ENCODE measurements around the gene MEMO1. TPM values are rescaled to one million over a fixed set of nuclear protein-coding genes. Genes with fewer than 3 reads are reported as not detected.

MEMO1 gene
- total RNA-seq, 1 donor from 2014 or later, result 41.9 TPM

DNA sequence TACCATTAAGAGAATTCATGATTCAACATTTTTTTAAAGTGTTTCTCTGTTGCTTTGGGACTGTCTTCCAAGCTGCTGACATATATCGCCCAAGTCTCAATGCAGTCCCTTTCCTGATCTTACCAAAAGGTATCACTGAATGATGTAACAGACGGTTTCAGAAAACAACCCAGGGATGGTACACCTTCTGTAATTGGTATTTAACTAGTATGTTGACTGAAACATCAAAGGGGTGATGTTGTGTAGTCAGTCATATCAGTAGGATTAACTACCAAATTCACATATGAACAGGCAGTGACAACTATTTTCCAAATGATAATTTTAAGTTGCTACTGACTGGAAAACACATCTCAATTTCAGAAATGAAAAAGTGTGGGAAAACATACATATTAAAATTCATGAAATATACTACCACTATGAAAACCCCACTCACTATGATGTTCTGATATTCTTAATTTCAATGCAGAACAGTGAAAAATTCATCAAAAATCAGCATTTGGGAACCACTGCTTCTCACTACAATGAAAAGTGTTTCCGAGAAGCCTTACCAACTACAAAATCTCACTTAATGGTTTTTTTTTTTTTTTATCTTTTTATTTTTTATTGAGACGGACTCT is 59.8 kb downstream of the MEMO1 start:
- H3K9me3 ChIP-seq (replicated peaks), result no peaks in the 10 kb centered on the region
- DNase-seq, result no peak
- TF ChIP-seq, protein P1, sequence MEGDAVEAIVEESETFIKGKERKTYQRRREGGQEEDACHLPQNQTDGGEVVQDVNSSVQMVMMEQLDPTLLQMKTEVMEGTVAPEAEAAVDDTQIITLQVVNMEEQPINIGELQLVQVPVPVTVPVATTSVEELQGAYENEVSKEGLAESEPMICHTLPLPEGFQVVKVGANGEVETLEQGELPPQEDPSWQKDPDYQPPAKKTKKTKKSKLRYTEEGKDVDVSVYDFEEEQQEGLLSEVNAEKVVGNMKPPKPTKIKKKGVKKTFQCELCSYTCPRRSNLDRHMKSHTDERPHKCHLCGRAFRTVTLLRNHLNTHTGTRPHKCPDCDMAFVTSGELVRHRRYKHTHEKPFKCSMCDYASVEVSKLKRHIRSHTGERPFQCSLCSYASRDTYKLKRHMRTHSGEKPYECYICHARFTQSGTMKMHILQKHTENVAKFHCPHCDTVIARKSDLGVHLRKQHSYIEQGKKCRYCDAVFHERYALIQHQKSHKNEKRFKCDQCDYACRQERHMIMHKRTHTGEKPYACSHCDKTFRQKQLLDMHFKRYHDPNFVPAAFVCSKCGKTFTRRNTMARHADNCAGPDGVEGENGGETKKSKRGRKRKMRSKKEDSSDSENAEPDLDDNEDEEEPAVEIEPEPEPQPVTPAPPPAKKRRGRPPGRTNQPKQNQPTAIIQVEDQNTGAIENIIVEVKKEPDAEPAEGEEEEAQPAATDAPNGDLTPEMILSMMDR (IDR thresholded peaks at IDR 0.05; ENCODE audit: borderline replicate concordance), result no peak

DNA sequence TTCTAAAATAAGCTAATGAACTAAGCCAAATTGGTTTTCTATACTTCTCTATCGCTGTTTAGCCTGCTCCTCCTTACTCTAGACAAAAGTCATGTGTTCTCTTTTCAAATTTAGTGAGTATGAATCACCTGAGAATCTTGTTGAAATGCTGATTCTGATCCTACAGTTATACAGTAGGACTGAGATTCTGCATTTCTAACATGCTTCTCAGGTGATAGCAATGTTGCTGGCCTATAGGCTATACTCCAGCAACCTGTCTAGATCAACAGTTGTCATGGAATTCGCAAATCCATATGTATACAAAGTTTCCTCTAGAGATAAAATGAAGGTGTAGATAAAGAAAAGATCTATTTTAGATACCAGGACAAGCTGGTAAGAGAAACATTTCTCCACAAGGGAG is 62.9 kb downstream of the MEMO1 start:
- no peak overlapping the region for H3K27ac ChIP-seq (replicated peaks)
- H3K4me3 ChIP-seq, result no peak overlapping the region
- no peaks in the 10 kb centered on the region for H3K27me3 ChIP-seq (ENCODE audit: low read depth)
- peaks cover 28% of the 10 kb centered on the region for H3K4me1 ChIP-seq
- H3K36me3 ChIP-seq, result peaks cover 3% of the 10 kb centered on the region
- TF ChIP-seq, protein P1 (IDR thresholded peaks at IDR 0.05; ENCODE audit: borderline replicate concordance), result no peak
- DNase-seq, result no peak
- H3K9me3 ChIP-seq (replicated peaks), result no peaks in the 10 kb centered on the region
- intact Hi-C loops (cut with micrococcal nuclease), result no loop called here

More for the DNA sequence above, 59.8 kb downstream of the MEMO1 start:
- Histone ChIP-seq H3K36me3 (no peaks in the 10 kb centered on the region), H3K4me3 (no peak overlapping the region), H3K27me3 (ENCODE audit: low read depth) (no peaks in the 10 kb centered on the region), H3K4me1 (peaks cover 14% of the 10 kb centered on the region), H3K27ac (replicated peaks) (no peak overlapping the region)
- intact Hi-C loops (cut with micrococcal nuclease), result no loop called here

DNA sequence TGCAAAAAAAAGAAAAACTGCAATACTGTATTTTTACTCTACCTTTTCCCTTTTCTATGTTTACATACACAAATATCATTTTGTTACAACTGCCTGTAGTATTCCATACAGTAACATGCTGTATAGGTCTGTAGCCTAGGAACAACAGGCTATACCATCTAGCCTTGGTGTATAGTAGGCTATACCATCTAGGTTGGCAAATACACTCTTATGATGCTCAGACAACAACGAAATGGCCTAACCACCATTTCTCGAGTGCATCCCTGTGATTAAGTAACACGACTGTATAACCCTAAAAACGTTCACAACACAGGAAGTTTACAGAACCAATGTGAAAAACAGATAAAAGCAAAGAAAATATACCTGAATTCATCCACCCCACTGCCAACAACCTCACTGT is 64.0 kb downstream of the MEMO1 start:
- Histone ChIP-seq H3K27ac (replicated peaks) (no peak overlapping the region), H3K36me3 (peaks cover 9% of the 10 kb centered on the region), H3K4me1 (peaks cover 29% of the 10 kb centered on the region), H3K9me3 (replicated peaks) (no peaks in the 10 kb centered on the region), H3K4me3 (no peak overlapping the region), H3K27me3 (ENCODE audit: low read depth) (no peaks in the 10 kb centered on the region)
- TF ChIP-seq, protein P1 (IDR thresholded peaks at IDR 0.05; ENCODE audit: borderline replicate concordance), result no peak
- DNase-seq, result no peak
- intact Hi-C loops (cut with micrococcal nuclease), result no loop called here

DNA sequence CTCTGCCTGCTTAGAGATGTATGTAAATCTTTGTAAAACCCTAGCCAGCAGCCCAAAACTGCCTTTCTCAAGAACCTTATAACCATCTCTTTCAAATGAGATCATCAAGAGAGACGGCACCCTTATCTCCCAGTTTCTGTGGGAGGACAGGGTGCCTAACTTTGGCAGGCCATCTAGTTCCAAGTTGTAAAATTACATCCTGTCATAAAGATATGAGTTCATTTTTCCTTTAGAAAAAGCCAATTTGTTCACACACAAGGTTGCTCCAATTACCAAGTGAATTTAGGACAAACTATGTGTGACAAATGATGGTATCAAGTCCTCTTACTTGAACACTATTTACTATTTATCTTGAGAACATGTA is 65.3 kb downstream of the MEMO1 start:
- Histone ChIP-seq H3K4me3 (no peak overlapping the region), H3K36me3 (peaks cover 9% of the 10 kb centered on the region), H3K4me1 (peaks cover 29% of the 10 kb centered on the region), H3K9me3 (replicated peaks) (no peaks in the 10 kb centered on the region), H3K27me3 (ENCODE audit: low read depth) (no peaks in the 10 kb centered on the region), H3K27ac (replicated peaks) (no peak overlapping the region)
- TF ChIP-seq, protein P1 (IDR thresholded peaks at IDR 0.05; ENCODE audit: borderline replicate concordance), result no peak
- intact Hi-C loops (cut with micrococcal nuclease), result no loop called here
- no peak for DNase-seq

DNA sequence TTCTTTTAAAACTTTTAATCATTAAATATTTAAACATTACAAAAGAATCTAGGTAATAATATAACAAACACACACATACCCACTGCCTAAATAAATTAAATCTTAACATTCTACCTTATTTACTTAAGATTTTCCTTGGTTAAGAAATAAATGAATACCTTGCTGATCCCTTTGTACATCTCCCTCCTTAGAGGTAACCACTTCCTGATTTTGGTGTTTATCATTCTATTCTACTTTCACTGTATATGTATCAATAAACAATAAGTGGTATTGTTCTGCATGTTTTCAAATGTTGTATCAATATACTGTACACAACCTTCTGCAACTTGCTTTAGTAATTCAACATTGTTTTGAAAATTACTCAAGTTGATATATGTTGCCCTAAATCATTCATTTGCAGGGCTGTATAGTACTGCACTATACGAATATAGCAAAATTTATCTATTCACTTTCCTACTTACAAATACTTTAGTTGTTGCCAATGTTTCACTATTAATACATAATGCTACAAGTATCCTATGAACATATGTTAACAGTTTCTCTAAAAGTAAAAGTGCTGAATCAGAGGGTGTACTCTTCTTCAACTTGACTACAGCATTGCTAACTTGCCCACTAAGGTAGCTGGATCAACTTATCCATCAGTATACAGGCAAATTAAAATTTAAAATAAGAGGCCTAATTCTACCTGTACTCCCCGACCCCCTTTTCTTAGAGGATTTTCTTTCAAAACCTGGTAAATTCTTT is 65.8 kb downstream of the MEMO1 start:
- TF ChIP-seq, protein P1 (IDR thresholded peaks at IDR 0.05; ENCODE audit: borderline replicate concordance), result no peak
- H3K36me3 ChIP-seq, result peaks cover 9% of the 10 kb centered on the region
- H3K9me3 ChIP-seq (replicated peaks), result no peaks in the 10 kb centered on the region
- no peak for DNase-seq
- peaks cover 29% of the 10 kb centered on the region for H3K4me1 ChIP-seq
- no peak overlapping the region for H3K4me3 ChIP-seq
- no peaks in the 10 kb centered on the region for H3K27me3 ChIP-seq (ENCODE audit: low read depth)
- no peak overlapping the region for H3K27ac ChIP-seq (replicated peaks)
- intact Hi-C loops (cut with micrococcal nuclease), result no loop called here

All from left ventricle myocardium inferior (tissue), 1 donor.